HL-60 (cell line): Measurements from ENCODE around the gene FLACC1.

Experiments
- CTCF ChIP-seq: IDR thresholded peaks from one replicate; pipeline ENCODE4 v1.5.1; 2011; ENCODE audit warnings: low read length, control low read depth, inconsistent platforms; ENCODE audit not compliant: insufficient read depth
- GABPA ChIP-seq: IDR thresholded peaks from 2 replicates; pipeline ENCODE4 v1.6.1; 2012; ENCODE audit warnings: low read depth
- POLR2AphosphoS5 ChIP-seq: IDR thresholded peaks from 2 replicates; pipeline ENCODE4 v1.6.1; 2012; ENCODE audit warnings: low read depth
- REST ChIP-seq: IDR thresholded peaks from 2 replicates; pipeline ENCODE4 v1.6.1; 2012; ENCODE audit warnings: low read depth; ENCODE audit not compliant: insufficient replicate concordance

- TF ChIP-seq REST, result no peak
- no peak for TF ChIP-seq CTCF
- TF ChIP-seq GABPA, result no peak
- TF ChIP-seq POLR2AphosphoS5, result no peak
Observed at GRCh38 chr2:201348758-201349157, 8.4 kb downstream of the FLACC1 start.
